HG03060 (cell line): Measurements from ENCODE around the gene GAS1.

Experiments
- ATAC-seq: cut with Tn5 transposase; IDR thresholded peaks from one replicate; pipeline ENCODE4 v1.9.1; 2021; ENCODE audit warnings: low read depth, moderate number of reproducible peaks; ENCODE audit not compliant: unreplicated experiment

Gene GAS1, protein sequence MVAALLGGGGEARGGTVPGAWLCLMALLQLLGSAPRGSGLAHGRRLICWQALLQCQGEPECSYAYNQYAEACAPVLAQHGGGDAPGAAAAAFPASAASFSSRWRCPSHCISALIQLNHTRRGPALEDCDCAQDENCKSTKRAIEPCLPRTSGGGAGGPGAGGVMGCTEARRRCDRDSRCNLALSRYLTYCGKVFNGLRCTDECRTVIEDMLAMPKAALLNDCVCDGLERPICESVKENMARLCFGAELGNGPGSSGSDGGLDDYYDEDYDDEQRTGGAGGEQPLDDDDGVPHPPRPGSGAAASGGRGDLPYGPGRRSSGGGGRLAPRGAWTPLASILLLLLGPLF

GRCh38 chr9:86947146-86948073 lies at the start of gene GAS1:
Gene GAS1 (minus strand): TSS chr9:86947506. CDS start chr9:86946779, 727 bp downstream.
- ATAC-seq: no peak

DNA sequence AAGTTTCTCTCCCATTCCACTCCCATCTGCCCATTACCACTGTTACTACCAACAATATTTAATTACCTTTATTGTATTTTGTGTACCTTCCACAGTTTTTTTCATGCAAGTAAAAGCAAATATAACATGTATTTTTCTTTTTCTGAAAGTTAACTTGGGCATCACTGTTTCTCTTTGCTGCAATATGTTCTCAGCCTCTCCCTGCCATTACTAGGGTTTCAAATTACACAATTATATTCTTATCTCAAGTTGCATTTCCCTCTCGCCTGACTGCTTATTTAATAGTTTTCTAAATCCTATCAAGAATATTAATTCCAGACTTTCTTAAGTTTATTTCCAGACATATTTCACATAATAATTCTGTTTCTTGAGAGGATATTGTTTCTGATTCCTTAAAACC lies 46.9 kb upstream of the GAS1 start:
- ATAC-seq: no peak

- no peak for ATAC-seq
Measured at GRCh38 chr9:86993830-86994229, 46.5 kb upstream of the GAS1 start.

DNA sequence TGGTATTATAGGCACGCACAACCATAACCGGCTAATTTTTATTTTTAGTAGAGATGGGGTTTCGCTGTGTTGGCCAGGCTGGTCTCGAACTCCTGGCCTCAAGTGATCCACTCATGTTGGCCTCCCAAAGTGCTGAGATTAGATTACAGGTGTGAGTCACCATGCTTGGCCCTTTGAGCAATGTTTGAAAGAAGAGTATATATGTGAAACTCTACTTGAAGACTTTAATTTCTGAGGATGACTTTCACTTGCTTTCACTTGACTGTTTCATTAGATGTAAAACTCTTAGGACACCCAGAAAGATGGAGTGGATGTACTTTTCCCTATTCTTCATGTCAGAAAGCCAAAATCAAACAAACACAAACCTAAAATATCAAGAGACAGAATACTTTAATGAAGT lies 43.8 kb upstream of the GAS1 start:
- no peak for ATAC-seq

- no peak for ATAC-seq
Measured at GRCh38 chr9:86990290-86990689, 43.0 kb upstream of the GAS1 start.

DNA sequence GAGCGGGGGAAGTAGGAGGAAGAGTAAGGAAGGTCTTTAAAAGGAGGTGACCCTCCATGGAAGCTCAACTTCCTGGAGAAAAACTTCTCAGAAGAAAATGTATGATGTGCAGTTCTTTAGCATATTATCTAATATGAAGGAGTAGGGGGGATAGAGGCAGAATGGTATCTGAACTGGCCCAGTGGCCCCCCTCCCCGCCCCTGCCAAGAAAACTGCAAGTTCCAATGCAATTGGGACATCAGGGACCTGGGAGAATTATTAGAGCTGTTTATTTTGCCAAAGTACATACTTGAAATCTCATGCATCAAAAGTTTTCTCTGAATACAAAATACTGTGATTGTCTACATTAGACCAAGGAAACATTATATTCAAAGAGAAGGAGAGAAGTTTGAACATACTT lies 40.6 kb upstream of the GAS1 start:
- no peak for ATAC-seq

- ATAC-seq: no peak
Measured at GRCh38 chr9:86985132-86985647, 37.9 kb upstream of the GAS1 start.

- ATAC-seq: no peak
Measured at GRCh38 chr9:86983620-86984259, 36.4 kb upstream of the GAS1 start.

DNA sequence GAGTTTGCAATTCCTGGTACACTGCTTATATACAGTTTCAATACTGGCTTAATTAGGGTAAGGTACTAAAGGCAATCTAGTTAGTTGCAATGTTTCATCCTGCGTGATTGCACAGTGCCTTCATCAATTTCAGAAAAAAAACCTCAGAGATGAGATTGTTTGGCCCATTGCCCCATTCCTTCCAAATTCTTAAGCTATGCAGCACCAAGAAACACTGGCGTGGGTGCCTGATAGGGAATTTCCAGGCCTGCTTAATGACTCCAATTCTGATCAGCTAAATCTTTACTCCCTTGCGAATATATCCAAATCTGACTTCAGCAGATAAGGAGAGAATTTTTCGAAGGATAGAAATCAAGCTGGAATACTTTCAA lies 35.9 kb upstream of the GAS1 start:
- no peak for ATAC-seq

GRCh38 chr9:86980802-86981201 lies 33.5 kb upstream of the GAS1 start:
- no peak for ATAC-seq

- ATAC-seq: no peak
Measured at GRCh38 chr9:86979657-86980056, 32.4 kb upstream of the GAS1 start.

- no peak for ATAC-seq
Measured at GRCh38 chr9:86978922-86979474, 31.7 kb upstream of the GAS1 start.

DNA sequence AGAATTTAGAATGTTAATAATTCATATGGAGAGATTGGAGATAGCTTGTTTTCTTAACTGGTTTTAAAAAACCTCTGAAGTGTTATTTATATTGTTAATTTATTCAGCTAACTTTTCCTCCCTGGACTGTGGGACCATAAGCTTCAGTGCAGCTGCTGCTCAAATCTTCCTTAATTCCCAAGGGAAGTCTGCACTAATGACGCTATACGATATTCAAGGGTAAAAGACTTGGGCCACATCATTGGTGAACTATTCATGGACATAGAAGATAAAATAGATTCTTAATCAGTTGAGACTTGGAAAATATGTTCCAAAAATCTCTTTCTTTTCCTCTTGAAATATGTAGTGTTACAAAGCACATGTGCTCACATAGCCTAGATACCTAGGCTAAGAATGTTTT lies 31.1 kb upstream of the GAS1 start:
- ATAC-seq: no peak

GRCh38 chr9:86977205-86977835 lies 30.0 kb upstream of the GAS1 start:
- no peak for ATAC-seq

GRCh38 chr9:86975606-86976005 lies 28.3 kb upstream of the GAS1 start:
- ATAC-seq: no peak

DNA sequence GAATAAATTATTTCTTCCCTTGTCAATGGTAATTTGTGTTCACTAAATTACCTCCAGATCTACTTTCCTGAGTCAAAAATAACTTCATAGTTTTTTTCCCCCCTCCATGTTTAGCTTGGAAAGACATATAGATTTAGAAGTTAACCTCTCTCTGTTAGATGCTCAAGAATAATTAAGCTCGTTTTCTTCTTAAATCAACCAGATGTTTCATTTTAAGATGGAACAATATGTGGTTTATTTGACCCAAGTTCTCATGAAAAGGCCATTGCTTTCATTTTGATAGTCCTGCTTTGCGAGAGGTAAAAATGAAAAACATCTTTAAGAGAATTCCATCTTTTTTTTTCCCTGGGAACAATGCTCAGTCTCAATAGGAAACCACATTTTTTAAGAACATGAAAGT lies 27.7 kb upstream of the GAS1 start:
- no peak for ATAC-seq

GRCh38 chr9:86974421-86974820 lies 27.1 kb upstream of the GAS1 start:
- no peak for ATAC-seq

DNA sequence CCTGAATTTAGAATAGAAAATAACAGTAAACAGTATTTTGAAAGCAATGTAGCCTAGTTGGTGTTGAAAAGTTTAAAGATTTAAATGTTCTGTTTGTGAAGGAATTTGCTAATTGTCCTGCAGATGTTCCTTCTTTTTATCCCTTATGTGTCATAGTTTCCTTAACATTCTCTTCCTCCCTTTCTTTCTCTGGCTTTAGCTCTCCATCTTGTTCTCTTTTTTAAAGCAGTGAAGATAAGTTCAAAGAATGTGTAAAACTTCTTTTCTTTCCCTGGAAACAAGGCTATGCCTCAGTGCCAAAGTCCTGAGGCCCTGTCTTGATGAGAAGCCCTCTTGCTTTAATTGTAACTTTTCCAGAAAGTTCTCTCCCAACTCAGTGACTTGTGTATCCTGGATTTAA lies 24.4 kb upstream of the GAS1 start:
- ATAC-seq: no peak

- no peak for ATAC-seq
Measured at GRCh38 chr9:86968258-86968920, 21.1 kb upstream of the GAS1 start.
